Calu3 (cell line): ENCODE measurements around the gene ADGRF5. TPM values are rescaled to one million over a fixed set of nuclear protein-coding genes. Genes with fewer than 3 reads are reported as not detected.

Experiments used
- BruUV-seq: library from RNA; stranded (reverse); fragments of 400-500 nt; replicated peaks from 2 replicates; lab custom pipeline; 2021; lab: Mats Ljungman, UMichigan
- CTCF ChIA-PET: fragments of 300-600 bp; sonication (Branson Sonifier 250); formaldehyde crosslinking; loops from one replicate; lab custom pipeline; 2022; ENCODE audit warnings: antibody characterized with exemption; lab: Charles Lee
- DNase-seq: peaks from one replicate; pipeline ENCODE4 v3.0.0; 2022
- H3K27ac Mint-ChIP-seq: one replicate; pipeline ENCODE4 v1.8.0; 2022; ENCODE audit warnings: mixed read lengths; ENCODE audit not compliant: unreplicated experiment
- H3K27me3 Mint-ChIP-seq: one replicate; pipeline ENCODE4 v1.8.0; 2022; ENCODE audit warnings: mixed read lengths; ENCODE audit not compliant: unreplicated experiment
- H3K36me3 Mint-ChIP-seq: one replicate; pipeline ENCODE4 v1.8.0; 2022; ENCODE audit warnings: mild to moderate bottlenecking, moderate library complexity, mixed read lengths; ENCODE audit not compliant: insufficient read depth, unreplicated experiment
- H3K4me1 Mint-ChIP-seq: one replicate; pipeline ENCODE4 v1.8.0; 2022; ENCODE audit warnings: mild to moderate bottlenecking, low read depth, mixed read lengths; ENCODE audit not compliant: unreplicated experiment
- H3K4me3 Mint-ChIP-seq: one replicate; pipeline ENCODE4 v1.8.0; 2022; ENCODE audit warnings: mild to moderate bottlenecking, low read depth, moderate library complexity, mixed read lengths; ENCODE audit not compliant: unreplicated experiment
- H3K9me3 Mint-ChIP-seq: one replicate; pipeline ENCODE4 v1.8.0; 2022; ENCODE audit warnings: low read depth, mixed read lengths; ENCODE audit not compliant: unreplicated experiment
- CTCF ChIP-seq: fragments of 200-600 bp; IDR thresholded peaks from one replicate; pipeline ENCODE4 v1.8.0; 2022; ENCODE audit warnings: antibody characterized with exemption; ENCODE audit not compliant: unreplicated experiment
- intact Hi-C: fragments of 100-400 bp; cut with micrococcal nuclease; formaldehyde crosslinking; loops from one replicate; pipeline ENCODE4 v1.10.0; 2022; ENCODE audit not compliant: unreplicated experiment
- total RNA-seq: library from RNA; stranded (reverse); gene quantifications from 2 replicates; pipeline ENCODE4 v1.2.3, GENCODE V29; 2022

Gene ADGRF5
- total RNA-seq, 1 experiment from 2014 or later = 0.24 TPM

GRCh38 chr6:46903175-46903574 lies 18.6 kb downstream of the ADGRF5 start:
- Mint-ChIP-seq H3K27me3 (no peaks in the 10 kb centered on the region), H3K4me3 (no peak overlapping the region), H3K4me1 (peaks cover 9% of the 10 kb centered on the region), H3K36me3 (no peaks in the 10 kb centered on the region), H3K27ac (no peak overlapping the region), H3K9me3 (no peaks in the 10 kb centered on the region)
- TF ChIP-seq CTCF = no peak
- intact Hi-C loops = no loop called here
- BruUV-seq = no TSS peak
- CTCF ChIA-PET = interaction anchor here (1.2 kb wide), 1 partner anchor 15 kb away, joined by 3 read pairs; no protein-coding TSS in a partner anchor
- no peak for DNase-seq

- H3K9me3 Mint-ChIP-seq = no peaks in the 10 kb centered on the region
- DNase-seq = no peak
- H3K36me3 Mint-ChIP-seq = no peaks in the 10 kb centered on the region
- no TSS peak for BruUV-seq
- intact Hi-C loops = no loop called here
- H3K27me3 Mint-ChIP-seq = no peaks in the 10 kb centered on the region
- H3K4me1 Mint-ChIP-seq = peaks cover 9% of the 10 kb centered on the region
- TF ChIP-seq CTCF = no peak
- H3K4me3 Mint-ChIP-seq = no peak overlapping the region
- CTCF ChIA-PET = no interaction called here
- H3K27ac Mint-ChIP-seq = no peak overlapping the region
Observed at GRCh38 chr6:46901882-46902314, 19.8 kb downstream of the ADGRF5 start.

- CTCF ChIA-PET = no interaction called here
- peaks cover 9% of the 10 kb centered on the region for H3K4me1 Mint-ChIP-seq
- no peak overlapping the region for H3K4me3 Mint-ChIP-seq
- intact Hi-C loops = no loop called here
- no peak overlapping the region for H3K27ac Mint-ChIP-seq
- no peaks in the 10 kb centered on the region for H3K27me3 Mint-ChIP-seq
- TF ChIP-seq CTCF = no peak
- DNase-seq = no peak
- no TSS peak for BruUV-seq
- H3K36me3 Mint-ChIP-seq = no peaks in the 10 kb centered on the region
- no peaks in the 10 kb centered on the region for H3K9me3 Mint-ChIP-seq
Observed at GRCh38 chr6:46900266-46900665, 21.5 kb downstream of the ADGRF5 start.

- CTCF ChIA-PET = interaction anchor here (0.7 kb wide), 1 partner anchor 9 kb away, joined by 7 read pairs; no protein-coding TSS in a partner anchor
- H3K36me3 Mint-ChIP-seq = no peaks in the 10 kb centered on the region
- no peak overlapping the region for H3K27ac Mint-ChIP-seq
- H3K27me3 Mint-ChIP-seq = no peaks in the 10 kb centered on the region
- intact Hi-C loops = no loop called here
- no peaks in the 10 kb centered on the region for H3K9me3 Mint-ChIP-seq
- no peak overlapping the region for H3K4me3 Mint-ChIP-seq
- TF ChIP-seq CTCF = no peak
- BruUV-seq = no TSS peak
- peaks cover 9% of the 10 kb centered on the region for H3K4me1 Mint-ChIP-seq
- DNase-seq = no peak
Observed at GRCh38 chr6:46899659-46900058, 22.1 kb downstream of the ADGRF5 start.
